NCI-H345 (cell line): Measurements from ENCODE around the gene TRIM69.
"Not testable (repeated sequence)": the region's sequence is repeated elsewhere in the genome, so short reads cannot be mapped to it uniquely, and the experiment has no call there.

Experiments used
- DNase-seq: peaks from one replicate; lab custom pipeline; 2025; lab: John Stamatoyannopoulos, UW

The TRIM69 gene

GRCh38 chr15:44715797-44716334, 20.5 kb upstream of the TRIM69 start:
- DNase-seq, result no peak

DNA sequence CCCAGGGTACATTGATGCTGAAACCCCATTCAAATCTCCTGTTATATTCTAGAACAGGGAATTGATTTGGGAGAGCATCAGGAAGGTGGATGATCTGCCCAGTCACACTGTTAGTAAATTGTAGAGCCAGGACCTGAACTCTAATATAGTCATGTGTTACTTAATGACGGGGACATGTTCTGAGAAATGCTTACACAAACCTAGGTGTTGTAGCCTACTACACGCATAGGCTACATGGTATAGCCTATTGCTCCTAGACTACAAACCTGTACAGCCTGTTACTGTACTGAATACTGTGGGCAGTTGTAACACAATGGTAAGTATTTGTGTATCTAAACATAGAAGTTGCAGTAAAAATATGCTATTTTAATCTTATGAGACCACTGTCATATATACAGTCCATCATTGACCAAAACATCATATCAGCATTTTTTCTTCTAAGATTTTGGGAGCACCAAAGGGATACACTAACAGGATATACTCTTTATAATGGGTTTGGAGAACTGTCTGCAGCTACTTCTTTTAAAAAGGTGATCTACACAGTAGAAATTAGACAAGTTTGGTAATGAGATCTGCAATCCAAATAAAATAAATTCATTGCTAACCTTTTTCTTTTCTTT, 19.2 kb upstream of the TRIM69 start:
- DNase-seq, result no peak

GRCh38 chr15:44718180-44718926, 18.0 kb upstream of the TRIM69 start:
- no peak for DNase-seq

DNA sequence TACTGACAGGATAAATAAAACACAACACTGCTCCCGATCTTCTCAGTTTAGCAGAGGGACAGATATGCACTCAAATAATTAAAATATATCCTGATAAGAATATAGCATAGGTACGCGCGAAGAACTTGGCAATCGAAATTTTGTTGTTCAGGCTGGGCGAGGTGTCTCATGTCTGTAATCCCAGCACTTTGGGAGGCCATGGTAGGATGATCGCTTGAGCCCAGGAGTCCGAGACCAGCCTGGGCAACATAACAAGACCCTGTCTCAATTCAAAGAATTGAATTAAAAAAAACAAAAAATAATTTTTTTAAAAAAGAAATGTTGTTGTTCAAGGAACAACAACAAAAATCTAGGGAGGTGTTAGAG, 17.4 kb upstream of the TRIM69 start:
- no peak for DNase-seq

DNA sequence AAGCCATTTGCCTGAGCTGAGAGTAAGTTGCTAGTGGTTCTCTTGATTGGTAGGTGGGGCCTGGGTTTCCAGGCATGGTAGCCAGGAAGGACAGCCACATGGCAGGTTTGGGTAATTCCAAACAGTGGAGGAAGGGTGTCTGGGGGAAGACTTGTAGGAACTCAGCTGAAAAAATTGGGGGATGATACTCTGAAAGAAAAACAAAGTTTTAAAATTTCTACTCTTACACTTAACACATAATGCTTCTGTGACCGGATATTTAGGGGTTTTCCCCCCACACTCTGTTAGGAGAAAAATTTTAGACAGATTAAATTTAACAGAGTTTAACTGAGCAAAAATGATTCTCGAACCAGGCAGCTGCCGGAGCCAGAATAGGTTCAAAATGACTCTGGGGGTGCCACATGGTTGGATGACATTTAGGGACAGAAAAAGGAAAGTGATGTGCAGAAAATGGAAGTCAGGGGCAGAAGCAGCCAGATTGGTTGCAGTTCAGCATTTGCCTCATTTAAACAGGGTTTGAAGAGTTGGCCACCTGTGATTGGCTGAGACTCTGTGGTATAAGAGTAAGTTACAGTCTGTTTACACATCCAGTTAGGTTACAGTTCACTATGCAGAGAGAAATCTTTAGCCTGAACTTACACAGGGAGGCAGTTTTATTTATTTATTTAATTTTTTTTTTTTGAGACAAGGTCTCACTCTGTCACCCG, 16.9 kb upstream of the TRIM69 start:
- no peak for DNase-seq

DNA sequence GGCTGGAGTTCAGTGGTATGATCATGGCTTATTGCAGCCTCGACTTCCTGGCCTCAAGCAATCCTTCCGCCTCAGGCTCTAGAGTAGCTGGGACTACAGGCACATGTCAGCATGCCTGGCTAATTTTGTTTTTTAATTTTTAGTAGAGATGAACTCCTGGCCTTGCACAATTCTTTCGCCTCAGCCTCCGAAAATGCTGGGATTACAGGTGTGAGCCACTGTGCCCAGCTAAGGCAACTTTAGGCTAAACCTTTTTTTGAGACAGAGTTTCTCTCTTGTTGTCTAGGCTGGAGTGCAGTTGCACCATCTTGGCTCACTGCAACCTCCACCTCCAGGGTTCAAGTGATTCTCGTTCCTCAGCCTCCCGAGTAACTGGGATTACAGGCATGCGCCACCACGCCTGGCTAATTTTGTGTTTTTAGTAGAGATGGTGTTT, 16.3 kb upstream of the TRIM69 start:
- DNase-seq, result not testable (repeated sequence)

DNA sequence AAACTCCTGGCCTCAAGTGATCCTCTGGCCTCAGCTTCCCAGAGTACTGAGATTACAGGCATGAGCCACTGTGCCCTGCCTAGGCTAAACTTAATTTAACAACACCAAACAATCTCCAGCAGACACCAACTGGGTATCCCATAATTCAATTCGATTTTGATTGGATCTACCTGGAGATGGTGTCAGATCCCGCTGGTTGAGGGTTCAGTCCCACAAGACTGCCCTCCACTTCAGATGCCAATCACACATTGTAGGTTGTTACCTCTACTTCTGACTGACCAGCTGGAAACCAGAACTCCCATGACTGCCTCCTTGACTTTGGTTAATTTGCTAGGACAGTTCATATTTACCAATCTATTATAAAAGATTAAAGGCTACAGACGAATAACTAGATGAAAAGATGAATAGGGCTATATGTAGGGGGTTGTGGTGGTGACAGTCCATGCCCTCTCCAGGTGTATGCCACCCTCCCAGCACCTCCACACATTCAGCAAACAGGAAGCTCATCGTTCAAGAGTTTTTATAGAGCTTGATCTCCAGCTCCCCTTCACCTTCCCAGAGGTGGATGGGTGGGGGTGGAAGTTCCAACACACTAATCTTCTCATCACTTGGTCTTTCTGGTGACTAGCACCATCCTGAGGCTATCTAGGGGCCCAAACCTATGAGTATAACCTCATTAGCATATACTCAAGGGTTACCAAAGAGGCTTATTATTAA, 15.7 kb upstream of the TRIM69 start:
- DNase-seq, result no peak

- DNase-seq, result no peak
Observed at GRCh38 chr15:44722011-44722410, 14.3 kb upstream of the TRIM69 start.

DNA sequence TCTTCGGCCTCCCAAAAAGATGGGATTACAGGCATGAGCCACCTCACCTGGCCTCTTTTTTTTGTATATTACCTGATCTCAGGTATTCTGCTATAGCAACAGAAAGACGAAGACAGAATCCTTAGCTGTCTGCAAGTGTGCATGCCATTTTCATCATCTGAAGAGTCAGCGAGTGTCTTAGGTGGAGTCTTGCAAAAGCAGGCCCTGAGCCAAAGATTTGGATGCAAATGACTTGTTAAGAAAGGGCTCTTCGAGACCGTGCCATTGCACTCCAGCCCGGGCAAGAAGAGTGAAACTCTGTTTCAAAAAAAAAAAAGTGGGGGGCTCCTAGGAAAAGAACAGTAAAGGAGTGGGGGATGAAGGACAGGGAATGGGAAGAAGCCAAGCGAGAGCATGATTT, 10.2 kb upstream of the TRIM69 start:
- DNase-seq, result no peak

- DNase-seq, result no peak
Observed at GRCh38 chr15:44726568-44727484, 9.5 kb upstream of the TRIM69 start.

GRCh38 chr15:44727485-44728231, 8.7 kb upstream of the TRIM69 start:
- no peak for DNase-seq

- DNase-seq, result not testable (repeated sequence)
Observed at GRCh38 chr15:44728232-44728575, 8.1 kb upstream of the TRIM69 start.

DNA sequence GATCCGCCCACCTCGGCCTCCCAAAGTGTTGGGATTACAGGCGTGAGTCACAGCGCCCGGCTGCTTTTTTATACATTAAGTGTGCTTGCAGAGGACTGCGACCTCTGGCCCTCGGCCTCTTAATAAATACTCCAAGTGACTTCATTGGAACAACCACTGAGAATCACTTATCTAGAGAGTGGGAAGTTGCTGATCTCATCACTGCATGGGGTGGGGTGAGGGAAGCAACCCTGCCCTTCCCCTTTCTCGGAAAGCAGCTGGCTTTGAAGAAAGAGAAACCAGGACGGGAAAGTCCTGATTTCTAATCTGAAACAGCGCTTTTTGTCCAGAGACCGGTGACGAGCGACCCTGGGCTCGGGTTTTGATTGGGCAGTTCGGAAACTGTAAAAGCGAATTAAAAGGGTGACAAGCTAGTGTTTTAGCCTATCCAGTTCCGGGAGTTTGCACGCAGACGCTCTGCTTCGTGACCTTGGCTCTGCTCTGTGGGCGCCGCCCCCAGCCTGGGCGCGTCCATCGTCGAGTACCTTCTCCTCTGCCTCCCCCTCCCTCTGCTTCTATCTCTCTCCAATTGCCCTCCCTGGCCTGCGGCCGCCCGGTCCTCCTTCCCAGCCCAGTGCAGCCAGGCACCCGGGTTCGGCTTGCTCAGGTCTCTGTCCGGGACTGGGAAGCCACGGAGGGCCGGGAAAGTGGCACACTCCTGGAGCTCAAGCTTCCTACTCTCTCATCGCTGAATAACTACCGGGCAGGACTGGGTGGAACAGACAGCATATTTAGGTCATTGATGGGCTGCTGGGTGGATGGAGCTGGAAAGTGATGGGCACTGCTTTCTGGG, 7.5 kb upstream of the TRIM69 start:
- DNase-seq, result peak; percentile 93

DNA sequence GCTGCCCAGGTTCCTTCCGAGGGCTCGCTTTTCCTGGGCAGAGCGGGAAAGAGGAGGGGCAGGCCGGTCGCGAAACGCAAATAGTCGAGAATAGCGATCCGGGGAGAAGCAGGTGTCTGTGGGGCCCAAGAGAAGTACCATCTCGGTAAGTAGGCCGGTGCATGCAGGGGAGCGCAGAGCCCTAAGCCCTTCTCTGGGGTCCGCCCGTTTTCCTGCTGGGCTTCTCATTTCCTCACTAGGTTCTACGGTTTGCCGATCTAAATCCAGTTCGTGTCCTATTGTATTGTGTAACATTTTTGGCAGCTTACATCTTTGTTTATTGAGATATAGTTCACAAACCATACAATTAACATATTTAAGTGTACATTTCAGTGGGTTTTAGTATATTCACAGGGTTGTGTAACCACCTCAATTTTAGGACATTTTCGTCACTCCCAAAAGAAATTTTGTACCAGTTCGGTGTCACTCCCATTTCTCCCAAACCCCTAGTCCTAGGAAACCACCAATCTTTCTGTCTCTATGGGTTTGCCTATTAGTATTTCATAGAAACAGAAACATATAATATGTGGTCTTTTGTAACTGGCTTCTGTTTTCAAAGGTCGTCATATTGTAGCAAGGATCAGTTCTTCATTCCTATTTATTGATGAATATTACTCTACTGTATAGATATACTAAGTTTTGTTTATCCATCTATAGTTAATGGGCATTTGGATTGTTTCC, 6.8 kb upstream of the TRIM69 start:
- DNase-seq, result peak; percentile 44

GRCh38 chr15:44734839-44735481, 1.4 kb upstream of the TRIM69 start:
- no peak for DNase-seq

- DNase-seq, result no peak
Observed at GRCh38 chr15:44735482-44736180, 697 bp upstream of the TRIM69 start.

DNA sequence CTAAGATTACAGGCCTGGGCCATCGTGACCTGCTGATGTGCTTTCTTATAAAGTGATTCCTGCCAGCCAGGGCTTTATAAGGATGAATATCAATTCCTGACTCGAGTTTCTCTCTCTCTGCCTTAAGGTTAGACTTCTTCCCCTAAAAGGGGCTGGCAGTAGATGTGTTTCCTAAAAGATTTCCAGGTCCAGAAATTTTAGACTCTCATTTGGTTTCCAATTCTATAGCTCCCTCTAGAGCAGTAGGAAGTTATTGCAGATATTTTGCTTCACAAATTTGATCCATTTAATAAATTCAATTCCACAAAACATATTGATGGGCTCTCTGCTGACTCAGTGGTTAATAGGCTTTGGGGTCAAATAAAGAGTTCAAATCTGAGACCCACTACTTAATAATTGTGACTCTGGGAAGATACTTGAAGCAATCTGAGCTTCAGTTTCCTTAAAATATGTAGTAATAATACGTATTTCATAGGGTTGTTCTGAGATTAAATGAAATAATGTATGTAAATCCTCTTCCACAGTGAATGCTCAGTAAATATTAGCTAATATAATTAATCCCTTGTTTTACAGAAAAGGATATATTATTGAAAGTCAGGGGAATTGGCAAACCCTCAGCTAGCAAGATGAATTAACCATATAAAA, 2.1 kb downstream of the TRIM69 start:
- DNase-seq, result peak; percentile 34
